ENCODE measurements around the gene KRTAP9-1.

KRTAP9-1 gene

DNA sequence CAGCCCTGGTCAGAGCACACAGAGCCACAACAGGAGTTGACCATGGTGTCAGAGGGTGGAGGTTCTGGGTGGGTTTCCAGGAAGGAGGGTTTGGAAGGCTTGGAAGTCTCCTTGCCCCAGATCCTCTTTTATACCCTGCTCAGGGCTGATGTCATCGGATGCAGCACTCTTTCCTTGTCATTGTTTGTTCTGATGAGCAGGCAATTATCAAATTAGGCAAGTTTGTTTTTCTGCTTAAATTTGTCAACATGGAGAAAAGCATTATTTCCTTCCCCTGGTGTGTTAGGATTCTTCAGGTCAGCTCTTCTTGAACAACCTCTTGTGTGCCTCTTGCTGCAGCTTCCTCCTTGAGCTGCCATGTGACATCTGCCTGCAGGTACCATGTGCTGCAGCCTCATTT, 29.0 kb upstream of the KRTAP9-1 start, which contains the start of gene KRTAP4-4:
Gene KRTAP4-4, minus strand, starts transcription at position 101 of the 400 bp plus-strand sequence. Its CDS starts 57 bp downstream, at position 44.
- Histone ChIP-seq H3K9ac (ENCODE audit: low read length) (no peak within 1 kb of the TSS), H3K27ac (ENCODE audit: low read length) (no peak within 1 kb of the TSS), H3K4me3 (ENCODE audit: low read length) (no peak within 1 kb of the TSS), H3K27me3 (replicated peaks; ENCODE audit: insufficient read depth, low read length) (no peaks in the 10 kb centered on the region), H3K79me2 (ENCODE audit: low read length) (no peaks in the 10 kb centered on the region), H3K4me2 (ENCODE audit: low read depth, low read length) (no peak within 1 kb of the TSS), H3K4me1 (ENCODE audit: low read length) (no peaks in the 10 kb centered on the region), H3F3A (ENCODE audit: insufficient read depth, low read length) (no peaks in the 10 kb centered on the region), H3K36me3 (replicated peaks; ENCODE audit: insufficient read depth, low read length) (no peaks in the 10 kb centered on the region), H3K9me3 (replicated peaks; ENCODE audit: insufficient read depth, low read length) (no peaks in the 10 kb centered on the region), H2AFZ (ENCODE audit: low read length) (no peak within 1 kb of the TSS), H3K9me2 (replicated peaks; ENCODE audit: insufficient read depth, low read length) (no peaks in the 10 kb centered on the region), H4K20me1 (ENCODE audit: insufficient read depth, low read length) (no peaks in the 10 kb centered on the region)
- no peak for TF ChIP-seq CTCF (IDR thresholded peaks at IDR 0.05; ENCODE audit: low read length)
- TF ChIP-seq EZH2phosphoT487 (IDR thresholded peaks at IDR 0.05; ENCODE audit: low read length) = no peak
- TF ChIP-seq EZH2 (optimal IDR thresholded peaks at IDR 0.05; ENCODE audit: low read depth, low read length) = no peak
- no peak for DNase-seq

DNA sequence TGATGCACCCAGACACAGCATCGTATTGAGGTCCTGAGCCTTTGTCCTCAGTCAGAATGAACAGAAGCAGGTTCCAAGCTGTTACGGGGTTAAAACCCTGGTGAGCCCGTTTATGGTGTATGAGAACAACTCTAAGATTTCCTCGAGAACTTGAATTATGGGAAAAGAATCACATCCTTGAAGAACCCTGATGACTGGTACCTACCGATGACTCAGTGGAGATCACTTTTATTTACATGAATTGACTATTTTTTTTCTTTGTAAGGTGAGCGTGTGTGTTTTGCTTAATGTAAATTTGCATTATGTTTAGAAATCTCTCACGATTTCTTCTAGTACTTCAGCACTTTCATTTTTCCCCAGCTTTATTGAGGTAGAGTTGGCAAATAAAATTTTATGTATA, 25.9 kb upstream of the KRTAP9-1 start:
- Histone ChIP-seq H3K4me1 (ENCODE audit: low read length) (no peaks in the 10 kb centered on the region), H3K27ac (ENCODE audit: low read length) (no peak overlapping the region), H3K9me2 (replicated peaks; ENCODE audit: insufficient read depth, low read length) (no peaks in the 10 kb centered on the region), H3K4me2 (ENCODE audit: low read depth, low read length) (no peak overlapping the region), H3K79me2 (ENCODE audit: low read length) (no peaks in the 10 kb centered on the region), H3K9me3 (replicated peaks; ENCODE audit: insufficient read depth, low read length) (no peaks in the 10 kb centered on the region), H2AFZ (ENCODE audit: low read length) (no peak overlapping the region), H3K36me3 (replicated peaks; ENCODE audit: insufficient read depth, low read length) (no peaks in the 10 kb centered on the region), H3K4me3 (ENCODE audit: low read length) (no peak overlapping the region), H3K9ac (ENCODE audit: low read length) (no peak overlapping the region), H3F3A (ENCODE audit: insufficient read depth, low read length) (no peaks in the 10 kb centered on the region), H3K27me3 (replicated peaks; ENCODE audit: insufficient read depth, low read length) (no peaks in the 10 kb centered on the region), H4K20me1 (ENCODE audit: insufficient read depth, low read length) (no peaks in the 10 kb centered on the region)
- DNase-seq = no peak
- TF ChIP-seq EZH2 (optimal IDR thresholded peaks at IDR 0.05; ENCODE audit: low read depth, low read length) (no peak), CTCF (IDR thresholded peaks at IDR 0.05; ENCODE audit: low read length) (no peak), EZH2phosphoT487 (IDR thresholded peaks at IDR 0.05; ENCODE audit: low read length) (no peak)

DNA sequence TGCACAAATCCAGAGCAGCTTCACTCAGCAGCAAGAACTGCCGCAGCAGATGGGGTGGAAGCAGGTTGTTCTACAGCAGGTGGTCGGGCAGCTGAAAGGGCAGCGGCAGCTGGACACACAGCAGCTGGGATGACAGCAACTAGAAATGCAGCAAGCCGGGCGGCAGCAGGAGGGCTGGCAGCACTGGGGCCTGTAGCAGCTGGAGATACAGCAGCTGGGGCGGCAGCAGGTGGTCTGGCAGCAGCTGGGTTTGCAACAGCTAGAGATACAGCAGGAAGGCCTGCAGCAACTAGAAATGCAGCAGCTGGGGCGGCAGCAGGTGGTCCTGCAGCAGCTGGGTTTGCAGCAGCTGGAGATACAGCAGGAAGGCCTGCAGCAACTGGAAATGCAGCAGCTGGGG, 22.1 kb upstream of the KRTAP9-1 start:
- Histone ChIP-seq H3K27ac (ENCODE audit: low read length) (no peak overlapping the region), H3K27me3 (replicated peaks; ENCODE audit: insufficient read depth, low read length) (no peaks in the 10 kb centered on the region), H4K20me1 (ENCODE audit: insufficient read depth, low read length) (no peaks in the 10 kb centered on the region), H3K79me2 (ENCODE audit: low read length) (no peaks in the 10 kb centered on the region), H3F3A (ENCODE audit: insufficient read depth, low read length) (no peaks in the 10 kb centered on the region), H3K9ac (ENCODE audit: low read length) (no peak overlapping the region), H3K4me1 (ENCODE audit: low read length) (no peaks in the 10 kb centered on the region), H3K36me3 (replicated peaks; ENCODE audit: insufficient read depth, low read length) (no peaks in the 10 kb centered on the region), H3K9me2 (replicated peaks; ENCODE audit: insufficient read depth, low read length) (no peaks in the 10 kb centered on the region), H3K9me3 (replicated peaks; ENCODE audit: insufficient read depth, low read length) (no peaks in the 10 kb centered on the region), H3K4me2 (ENCODE audit: low read depth, low read length) (no peak overlapping the region), H3K4me3 (ENCODE audit: low read length) (no peak overlapping the region), H2AFZ (ENCODE audit: low read length) (no peak overlapping the region)
- DNase-seq = no peak
- no peak for TF ChIP-seq EZH2 (optimal IDR thresholded peaks at IDR 0.05; ENCODE audit: low read depth, low read length)
- no peak for TF ChIP-seq EZH2phosphoT487 (IDR thresholded peaks at IDR 0.05; ENCODE audit: low read length)
- TF ChIP-seq CTCF (IDR thresholded peaks at IDR 0.05; ENCODE audit: low read length) = no peak

Data from MM.1S (cell line).